22Rv1 (cell line): Measurements from ENCODE around the gene RPL10.

Source experiments
- ZFX ChIP-seq: fragments of 450-650 bp; IDR thresholded peaks from 2 replicates; pipeline ENCODE4 v1.6.1; 2017; ENCODE audit warnings: antibody characterized with exemption, borderline replicate concordance
- TF ChIP-seq, protein P1 (sequence below): fragments of 450-650 bp; IDR thresholded peaks from 2 replicates; pipeline ENCODE4 v1.5.1; 2017; ENCODE audit warnings: mild to moderate bottlenecking

DNA sequence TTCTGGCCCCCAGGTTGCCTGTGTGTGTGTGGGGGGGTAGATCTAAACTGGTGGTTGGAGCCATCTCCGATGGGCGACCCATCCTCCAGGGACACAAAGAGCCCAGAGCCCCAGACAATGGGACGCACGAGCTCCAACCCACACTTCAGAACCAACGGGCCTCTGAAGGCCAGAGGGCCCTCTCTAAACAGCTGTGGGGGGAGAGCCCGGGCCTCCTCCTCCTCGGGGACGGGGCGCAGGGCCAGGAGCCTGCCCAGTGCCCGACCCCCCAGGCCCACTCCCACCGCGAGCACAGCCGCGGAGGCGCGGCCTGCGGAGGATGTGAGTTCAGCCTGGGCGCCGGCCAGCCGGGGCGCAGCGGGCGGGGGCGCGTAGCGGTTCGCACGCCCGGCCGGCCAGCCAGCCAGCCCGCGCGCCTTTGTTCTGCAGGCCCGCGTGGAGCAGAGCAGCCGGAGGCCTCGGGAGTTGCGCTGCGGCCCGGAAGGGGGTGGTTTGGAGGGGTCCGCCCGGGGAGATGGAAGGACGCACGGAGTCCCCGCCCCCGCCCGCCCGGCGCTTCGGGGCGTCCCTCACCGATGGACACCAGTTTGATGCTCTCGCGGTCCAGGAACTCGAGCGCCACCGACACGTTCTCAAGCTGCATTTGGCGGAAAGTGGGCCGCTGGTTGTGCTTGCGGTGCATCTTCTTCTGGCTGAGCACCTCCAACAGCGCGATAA is 27.7 kb upstream of the RPL10 start:
- TF ChIP-seq, protein P1, sequence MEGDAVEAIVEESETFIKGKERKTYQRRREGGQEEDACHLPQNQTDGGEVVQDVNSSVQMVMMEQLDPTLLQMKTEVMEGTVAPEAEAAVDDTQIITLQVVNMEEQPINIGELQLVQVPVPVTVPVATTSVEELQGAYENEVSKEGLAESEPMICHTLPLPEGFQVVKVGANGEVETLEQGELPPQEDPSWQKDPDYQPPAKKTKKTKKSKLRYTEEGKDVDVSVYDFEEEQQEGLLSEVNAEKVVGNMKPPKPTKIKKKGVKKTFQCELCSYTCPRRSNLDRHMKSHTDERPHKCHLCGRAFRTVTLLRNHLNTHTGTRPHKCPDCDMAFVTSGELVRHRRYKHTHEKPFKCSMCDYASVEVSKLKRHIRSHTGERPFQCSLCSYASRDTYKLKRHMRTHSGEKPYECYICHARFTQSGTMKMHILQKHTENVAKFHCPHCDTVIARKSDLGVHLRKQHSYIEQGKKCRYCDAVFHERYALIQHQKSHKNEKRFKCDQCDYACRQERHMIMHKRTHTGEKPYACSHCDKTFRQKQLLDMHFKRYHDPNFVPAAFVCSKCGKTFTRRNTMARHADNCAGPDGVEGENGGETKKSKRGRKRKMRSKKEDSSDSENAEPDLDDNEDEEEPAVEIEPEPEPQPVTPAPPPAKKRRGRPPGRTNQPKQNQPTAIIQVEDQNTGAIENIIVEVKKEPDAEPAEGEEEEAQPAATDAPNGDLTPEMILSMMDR = no peak
- no peak for TF ChIP-seq ZFX
